Skin epidermis (tissue), 12 donors: Measurements from ENCODE around the gene PCDHA12.
A peak's percentile ranks its signal among the peaks of the same experiment; 100 is the strongest.

Experiments used
- H3K27ac ChIP-seq, 21 experiments: fragments of 200-600 bp; sonication (generic) in 11 of 21; one replicate each; pipeline ENCODE4 v1.5.0; 2020; ENCODE audit warnings: mild to moderate bottlenecking in 3 of 21, inconsistent platforms in 2 of 21, moderate library complexity in 2 of 21
- H3K4me3 ChIP-seq, 7 experiments: fragments of 200-600 bp; sonication (generic) in 2 of 7; one replicate each; pipeline ENCODE4 v1.5.0; 2020; ENCODE audit warnings: inconsistent platforms in 2 of 7, mild to moderate bottlenecking in 2 of 7, moderate library complexity in 1 of 7

Gene PCDHA12

GRCh38 chr5:140926443-140927227 lies 51.5 kb downstream of the PCDHA12 start:
- H3K4me3 ChIP-seq: peak overlapping the region; percentile 2 to 33 (median 23)

GRCh38 chr5:140927228-140927573 lies 52.1 kb downstream of the PCDHA12 start:
- Histone ChIP-seq H3K4me3 (peak overlapping the region in 6 of 7 experiments; percentile 4 to 33 (median 24)), H3K27ac (no peak overlapping the region)

More at GRCh38 chr5:140926443-140927227, 51.5 kb downstream of the PCDHA12 start:
- no peak overlapping the region for H3K27ac ChIP-seq
